Measurements from ENCODE around the gene SLC3A2.

GRCh38 chr11:62880231-62880802 lies 379 bp upstream of the SLC3A2 start:
- no peak for TF ChIP-seq TAF1 (IDR thresholded peaks at IDR 0.05; ENCODE audit: borderline replicate concordance, insufficient read depth, low read length)
- TF ChIP-seq REST (IDR thresholded peaks at IDR 0.05; ENCODE audit: insufficient read depth in 1 of 2, low read depth in 2 of 2, low read length in 2 of 2) = no peak
- TF ChIP-seq POLR2AphosphoS5 (IDR thresholded peaks at IDR 0.05; ENCODE audit: low read depth, low read length) = no peak
